ENCODE results near the gene COL26A1.

DNA sequence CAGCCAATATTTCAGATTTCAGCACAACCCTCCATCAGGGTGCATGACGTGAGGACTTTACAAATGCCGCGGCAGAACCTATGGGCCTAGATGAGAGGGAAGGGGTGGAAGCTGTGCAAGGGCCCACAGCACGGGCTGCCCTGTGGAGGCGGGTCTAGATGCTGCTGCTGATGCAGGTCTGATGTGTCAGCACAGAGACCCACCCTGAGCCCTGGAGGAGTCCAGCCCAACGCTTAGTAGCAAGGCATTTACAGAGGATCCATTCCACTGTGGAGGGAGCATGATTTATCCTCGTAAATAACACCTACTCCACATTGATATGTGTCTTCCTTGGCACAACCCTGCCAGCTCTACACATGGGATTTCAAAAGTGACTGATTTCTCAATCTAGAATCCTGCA lies 217.9 kb downstream of the COL26A1 start:
- TF ChIP-seq CTCF (IDR thresholded peaks at IDR 0.05), result no peak
- no peak for TF ChIP-seq POLR2A (IDR thresholded peaks at IDR 0.05)
- TF ChIP-seq EP300 (IDR thresholded peaks at IDR 0.05), result no peak
